ENCODE results near the gene REX1BD.

GRCh38 chr19:18574691-18575291, 13.8 kb upstream of the REX1BD start:
- no peak for TF ChIP-seq MXI1 (IDR thresholded peaks at IDR 0.05; ENCODE audit: borderline replicate concordance, low read depth, low read length)
- TF ChIP-seq KAT8 (CRISPR knock-in tag; IDR thresholded peaks at IDR 0.05): no peak
- no peak for TF ChIP-seq XRCC5 (optimal IDR thresholded peaks at IDR 0.05; ENCODE audit: low read length)
